Measurements from ENCODE around the gene SRSF2.
"Not testable (repeated sequence)": the region's sequence is repeated elsewhere in the genome, so short reads cannot be mapped to it uniquely, and the experiment has no call there.

Gene SRSF2

DNA sequence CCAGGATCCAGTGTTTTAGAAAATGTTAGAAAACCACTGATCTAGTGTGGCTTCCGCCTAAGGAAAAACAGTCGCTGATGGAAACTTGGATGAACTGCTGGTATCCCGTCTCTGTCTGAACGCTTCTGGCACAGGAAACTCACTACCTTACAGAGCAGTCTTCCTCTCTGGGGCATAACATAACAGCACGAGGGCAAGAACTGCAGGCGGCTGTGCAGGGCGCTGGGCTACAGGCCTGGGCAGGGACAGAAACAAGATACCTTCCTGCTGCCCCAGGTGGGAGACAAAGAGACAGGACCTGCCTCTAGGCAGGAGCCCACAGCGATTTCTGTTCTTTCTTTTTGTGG, 36.9 kb downstream of the SRSF2 start:
- DNase-seq, result no peak

DNA sequence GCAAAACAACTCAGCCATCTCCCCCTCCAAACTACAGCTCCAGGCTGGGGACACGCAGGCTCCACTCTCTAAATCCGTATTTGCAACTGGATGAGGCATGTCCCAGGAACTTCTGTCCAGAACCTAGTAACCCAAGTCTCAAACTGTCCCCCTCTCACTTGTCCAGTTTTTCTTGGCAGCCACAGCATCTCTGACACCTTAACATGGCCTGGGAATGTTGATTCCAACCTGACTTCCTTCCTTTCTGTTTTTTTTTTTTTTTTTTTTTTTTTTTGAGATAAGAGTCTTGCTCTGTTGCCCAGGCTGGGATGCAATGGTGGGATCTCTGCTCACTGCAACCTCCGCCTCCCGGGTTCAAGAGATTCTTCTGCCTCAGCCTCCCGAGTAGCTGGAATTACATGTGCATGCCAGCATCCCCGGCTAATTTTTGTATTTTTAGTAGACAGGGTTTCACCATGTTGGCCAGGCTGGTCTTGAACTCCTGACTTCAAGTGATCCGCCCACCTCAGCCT, 38.6 kb downstream of the SRSF2 start:
- not testable (repeated sequence) for DNase-seq

DNA sequence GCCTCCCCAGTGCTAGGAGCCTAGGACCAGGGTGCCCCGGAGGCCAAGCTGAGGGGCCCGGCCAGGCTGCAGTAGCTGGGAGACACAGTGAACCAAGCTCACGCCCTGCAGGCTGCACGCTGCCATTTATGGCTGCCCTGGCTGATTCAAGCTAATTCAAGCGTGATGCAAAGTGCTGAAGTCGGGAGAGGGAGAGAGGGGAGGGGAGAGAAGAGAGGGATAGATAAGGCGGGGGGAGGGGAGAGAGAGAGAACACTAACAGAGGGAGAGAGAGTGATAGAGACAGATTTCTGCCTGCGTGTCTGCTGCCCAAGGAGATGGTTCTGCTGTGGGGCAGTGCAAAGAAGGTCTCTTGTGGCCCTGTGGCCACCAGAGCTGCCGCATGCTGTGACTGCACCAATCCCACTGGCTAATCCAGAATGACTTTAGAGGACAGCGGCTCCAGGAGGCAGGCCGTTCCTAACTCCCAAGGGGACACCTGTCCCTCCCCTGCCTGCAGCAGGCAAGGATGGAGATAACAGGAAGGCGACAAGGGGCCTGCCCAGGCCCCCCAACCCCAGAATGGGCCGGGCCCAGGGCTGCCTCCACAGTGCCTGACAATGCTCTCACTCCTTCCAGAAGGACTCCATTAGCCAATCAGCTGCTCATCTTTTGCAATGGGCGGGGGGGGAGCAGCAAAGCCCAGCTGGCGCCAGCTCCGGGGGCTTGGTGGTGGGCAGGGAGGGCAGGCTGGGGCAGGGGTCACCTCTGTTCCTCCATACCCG, 39.2 kb downstream of the SRSF2 start:
- no peak for DNase-seq

DNA sequence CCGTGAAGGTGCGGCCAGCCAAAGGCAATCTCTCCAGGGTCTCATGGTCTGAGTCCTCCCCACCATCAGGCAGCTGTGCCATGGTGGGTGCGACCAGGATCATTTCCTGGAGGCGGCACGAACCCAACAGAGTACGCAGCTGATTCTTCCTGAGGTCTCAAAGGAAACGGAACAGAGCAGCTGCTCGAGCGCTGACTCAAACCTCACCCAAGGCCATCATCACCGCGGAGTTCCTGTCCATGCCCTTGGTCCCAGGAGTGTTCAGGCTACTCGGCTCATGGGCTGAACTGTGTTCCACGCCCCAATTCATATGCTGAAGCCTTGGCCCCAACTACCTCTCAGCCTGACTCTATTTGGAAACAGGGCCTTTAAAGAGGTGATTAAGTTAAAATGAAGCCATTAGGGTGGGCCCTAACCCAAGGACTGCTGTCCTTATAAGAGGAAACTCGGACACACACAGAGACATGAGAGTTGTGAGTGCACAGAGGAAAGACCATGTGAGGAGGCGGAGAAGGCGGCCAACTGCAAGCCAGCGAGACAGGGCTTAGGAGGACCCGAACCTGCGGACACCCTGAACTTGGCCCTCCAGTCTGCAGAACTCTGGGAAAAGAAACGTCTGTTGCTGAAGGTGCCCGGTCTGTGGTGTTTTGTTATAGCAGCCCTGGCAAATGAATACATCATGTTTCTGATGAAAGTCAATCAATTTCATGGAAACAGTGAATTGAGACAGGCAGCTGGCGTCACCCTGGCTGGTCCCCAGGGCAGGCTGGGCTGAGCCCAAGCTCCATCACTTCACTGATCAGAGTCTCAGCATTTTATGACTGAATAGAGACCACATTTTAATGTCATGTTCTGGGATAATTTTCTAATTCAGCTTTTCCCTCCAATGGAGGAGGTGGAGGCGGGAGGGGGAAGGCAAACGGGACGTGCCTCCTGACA, 40.1 kb downstream of the SRSF2 start:
- DNase-seq, result no peak

DNA sequence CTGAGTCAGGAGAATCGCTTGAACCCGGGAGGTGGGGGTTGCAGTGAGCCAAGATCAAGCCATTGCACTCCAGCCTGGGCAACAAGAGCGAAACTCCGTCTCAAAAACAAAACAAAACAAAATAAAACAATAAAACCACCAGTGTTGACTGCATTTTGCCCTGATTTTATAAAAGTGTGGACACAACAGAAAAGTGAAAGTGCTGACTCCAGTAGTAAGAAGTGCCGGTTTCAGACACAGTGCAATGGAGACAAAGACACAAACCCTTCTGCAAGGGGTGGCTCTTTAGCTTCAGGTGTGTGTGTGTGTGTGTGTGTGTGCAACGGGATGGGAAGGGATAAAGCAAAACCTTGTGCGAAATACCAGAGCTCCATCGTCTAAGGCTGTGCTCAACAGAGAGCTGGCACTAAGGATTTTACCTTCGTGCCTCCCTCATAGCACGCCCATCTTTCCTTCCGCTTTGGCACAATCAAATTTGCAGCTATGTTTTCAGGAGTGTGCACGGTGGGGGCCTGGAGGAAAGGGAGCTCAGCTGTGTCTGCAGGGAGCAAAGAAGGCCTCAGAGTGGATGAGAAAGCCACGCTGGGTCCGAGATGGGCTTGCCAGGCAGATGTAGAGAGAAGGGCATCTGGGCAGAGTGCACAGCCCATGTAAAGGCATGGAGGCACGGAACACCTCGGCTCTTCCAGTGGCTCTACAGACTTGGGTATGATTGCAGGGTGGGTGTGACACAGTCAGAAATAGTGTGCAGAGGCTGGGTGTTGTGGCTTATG, 41.9 kb downstream of the SRSF2 start:
- no peak for DNase-seq

DNA sequence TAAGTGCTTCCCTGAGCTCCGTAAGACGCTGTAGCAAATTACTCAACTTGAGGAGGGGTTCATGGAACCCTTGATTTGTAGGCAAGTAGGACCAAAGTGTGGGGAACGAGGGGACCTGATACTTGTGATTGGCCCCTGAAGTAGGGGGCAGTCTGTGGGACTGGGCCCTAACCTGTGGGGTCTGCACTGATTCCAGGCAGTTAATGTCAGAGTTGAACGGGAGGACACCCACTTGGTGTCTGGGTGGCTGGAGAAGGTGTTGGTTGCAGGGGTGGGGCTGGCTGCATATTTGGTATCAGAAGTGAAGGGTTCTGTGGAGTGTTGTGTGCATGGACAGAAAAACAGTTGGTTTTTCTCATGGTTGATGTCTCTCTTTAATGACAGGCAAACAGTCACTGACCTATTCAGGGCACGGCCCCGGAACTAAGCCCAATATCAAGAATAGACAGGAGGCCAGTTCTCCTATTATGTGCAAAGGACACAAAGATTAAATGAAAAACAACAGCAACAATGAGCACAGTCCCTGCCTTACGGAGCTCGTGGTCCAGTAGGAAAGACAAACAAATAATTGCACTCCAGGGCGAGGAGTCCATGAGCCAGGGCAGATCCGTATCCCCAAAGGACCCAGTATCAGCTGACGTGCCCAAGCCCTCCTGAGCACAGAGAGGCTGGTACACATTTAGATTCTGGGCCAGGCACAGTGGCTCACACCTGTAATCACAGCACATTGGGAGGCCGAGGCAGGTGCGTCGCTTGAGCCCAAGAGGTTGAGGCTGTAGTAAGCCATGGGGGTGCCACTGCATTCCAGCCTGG, 45.5 kb downstream of the SRSF2 start:
- DNase-seq, result no peak

DNA sequence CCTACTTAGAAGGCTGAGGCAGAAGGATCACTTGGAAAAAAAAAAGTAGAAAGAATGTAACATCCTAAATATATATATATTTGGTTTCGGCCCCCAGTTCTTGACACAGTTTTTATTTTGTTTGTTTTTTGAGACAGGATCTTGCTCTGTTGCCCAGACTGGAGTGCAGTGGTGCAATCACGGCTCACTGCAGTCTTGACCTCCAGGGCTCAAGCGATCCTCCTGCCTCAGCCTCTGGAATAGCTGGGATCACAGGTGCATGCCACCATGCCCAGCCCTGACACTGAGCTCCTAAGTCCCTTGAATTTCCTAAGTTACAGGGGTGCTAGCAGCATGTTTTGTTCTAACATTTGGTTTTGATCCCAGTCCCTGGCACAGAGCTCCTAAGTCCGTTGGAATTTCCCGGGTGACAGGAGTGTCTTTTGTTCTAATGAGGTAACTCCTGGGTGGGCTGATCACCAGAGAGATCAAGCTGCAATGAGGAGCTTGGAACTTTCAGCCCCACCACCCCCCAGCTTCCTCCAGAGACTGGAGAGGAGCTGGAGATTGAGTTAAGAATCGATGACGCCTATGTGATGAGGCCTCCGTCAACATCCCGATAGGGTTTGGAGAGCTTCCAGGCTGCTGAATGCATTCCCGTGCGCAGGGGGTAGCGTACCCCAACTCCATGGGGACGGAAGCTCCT, 46.4 kb downstream of the SRSF2 start:
- no peak for DNase-seq

DNA sequence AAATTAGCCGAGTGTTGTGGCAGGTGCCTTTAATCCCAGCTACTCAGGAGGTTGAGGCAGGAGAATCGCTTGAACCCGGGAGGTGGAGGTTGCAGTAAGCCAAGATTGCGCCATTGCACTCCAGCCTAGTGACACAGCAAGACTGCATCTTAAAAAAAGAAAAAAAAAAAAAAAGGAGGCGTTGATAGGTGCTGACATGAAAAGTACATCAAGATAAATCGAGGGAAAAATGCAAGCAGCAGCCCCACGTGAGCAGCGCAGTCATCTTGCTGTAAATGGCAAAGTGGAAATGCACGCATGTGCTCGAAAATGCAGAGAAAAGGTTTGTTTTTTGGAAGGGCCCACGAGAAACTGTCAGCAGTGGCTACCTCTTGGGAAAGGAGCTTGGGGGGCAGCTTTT, 47.3 kb downstream of the SRSF2 start:
- DNase-seq, result no peak

DNA sequence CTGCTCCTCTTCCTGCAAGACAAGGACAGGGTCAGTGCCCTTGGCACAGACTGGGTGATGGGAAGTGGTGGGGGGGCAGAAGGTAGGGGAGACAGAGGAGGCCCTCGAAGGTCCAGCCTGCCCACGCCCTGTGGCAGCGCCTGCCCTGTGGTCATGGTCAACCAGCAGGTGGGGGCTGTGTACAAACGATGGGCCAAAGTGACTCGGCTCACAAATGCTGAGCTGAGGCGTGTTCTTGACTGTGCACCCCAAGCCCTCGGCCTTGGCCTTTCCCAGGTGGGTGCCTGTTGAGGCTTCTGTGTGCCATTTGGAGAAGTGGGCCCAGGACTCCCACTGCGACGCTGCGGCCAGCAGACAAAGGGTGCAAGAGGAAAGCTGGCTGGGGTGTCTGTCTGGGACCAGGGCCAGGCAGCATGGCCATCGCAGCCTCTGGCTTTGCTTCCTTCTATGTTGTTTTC, 48.9 kb downstream of the SRSF2 start:
- DNase-seq, result no peak

DNA sequence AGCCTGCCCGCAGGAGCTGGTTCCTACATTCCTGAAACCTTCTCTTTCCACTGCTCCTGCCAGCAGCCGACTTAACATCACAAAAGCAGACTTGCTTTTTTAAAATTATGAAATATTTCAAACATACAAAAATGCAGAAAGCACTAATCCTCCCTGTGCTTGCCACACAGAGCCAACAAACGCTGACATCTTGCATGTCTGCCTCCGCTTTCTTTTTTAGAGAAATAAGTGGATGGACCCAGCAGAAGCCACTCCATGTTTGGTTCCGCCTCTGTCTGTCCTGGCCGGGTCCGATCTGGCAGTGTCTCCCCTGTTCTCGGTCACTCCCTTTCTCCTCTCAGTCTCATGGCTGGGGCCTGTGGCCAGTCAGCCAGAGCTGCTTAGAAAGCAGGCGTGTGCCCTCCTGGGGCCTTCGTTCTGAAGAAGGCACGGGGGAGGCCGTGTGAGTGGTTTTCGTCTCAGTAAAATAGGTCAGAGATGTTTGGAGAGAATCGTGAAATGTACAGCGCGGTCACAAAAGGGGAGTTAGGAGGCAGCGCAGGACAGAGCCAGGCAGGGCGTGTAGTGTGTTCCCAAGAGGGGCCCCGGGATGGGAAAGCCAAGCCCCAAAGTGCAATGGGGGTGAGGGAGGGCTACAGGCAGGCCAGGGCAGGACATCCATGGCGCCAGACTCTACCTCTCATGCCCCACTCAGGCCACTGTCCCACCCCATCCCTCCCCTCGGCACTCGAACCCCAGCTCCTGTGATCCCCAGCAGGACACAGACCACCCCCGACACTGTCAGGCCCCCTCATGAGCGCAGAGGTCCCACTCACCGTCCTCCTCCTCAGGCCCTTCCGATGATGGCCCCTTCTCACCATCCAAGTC, 49.6 kb downstream of the SRSF2 start:
- no peak for DNase-seq

DNA sequence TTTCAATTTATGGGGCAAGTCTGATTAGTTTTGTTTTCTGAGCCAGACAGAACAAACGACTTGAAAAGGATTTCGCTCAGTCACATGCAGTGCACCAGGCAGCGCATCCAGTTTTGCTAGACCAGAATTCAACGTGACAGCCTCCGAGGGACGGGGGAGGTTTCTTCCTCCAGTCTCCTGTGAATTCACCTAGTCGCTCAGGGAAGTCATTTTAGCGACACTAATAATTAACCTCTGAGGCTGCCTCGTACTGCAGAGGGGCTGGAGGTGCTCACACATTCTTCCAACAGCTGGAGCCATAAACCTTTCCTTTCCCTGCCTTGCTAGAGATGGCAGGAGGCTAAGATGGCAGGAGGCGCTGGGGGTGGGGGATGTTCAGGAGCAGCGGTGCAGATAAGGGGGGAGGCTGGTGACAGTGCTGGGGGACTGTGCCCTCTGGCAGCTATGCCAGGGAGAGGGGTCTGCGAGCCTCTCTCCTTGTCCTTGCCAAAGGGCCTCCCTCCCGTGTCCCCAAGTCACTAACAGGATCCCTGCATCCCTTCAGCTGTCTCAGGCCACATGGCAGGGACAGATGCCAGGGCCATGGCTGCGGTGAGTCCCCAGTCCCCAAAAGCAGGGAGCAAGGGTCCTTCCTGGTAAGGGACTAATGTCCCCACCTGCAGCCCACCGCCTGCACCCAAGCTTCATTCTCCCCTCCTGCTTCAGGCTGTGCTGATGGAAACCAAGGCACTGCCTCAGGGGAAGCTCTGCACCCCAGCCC, 50.4 kb downstream of the SRSF2 start:
- no peak for DNase-seq

DNA sequence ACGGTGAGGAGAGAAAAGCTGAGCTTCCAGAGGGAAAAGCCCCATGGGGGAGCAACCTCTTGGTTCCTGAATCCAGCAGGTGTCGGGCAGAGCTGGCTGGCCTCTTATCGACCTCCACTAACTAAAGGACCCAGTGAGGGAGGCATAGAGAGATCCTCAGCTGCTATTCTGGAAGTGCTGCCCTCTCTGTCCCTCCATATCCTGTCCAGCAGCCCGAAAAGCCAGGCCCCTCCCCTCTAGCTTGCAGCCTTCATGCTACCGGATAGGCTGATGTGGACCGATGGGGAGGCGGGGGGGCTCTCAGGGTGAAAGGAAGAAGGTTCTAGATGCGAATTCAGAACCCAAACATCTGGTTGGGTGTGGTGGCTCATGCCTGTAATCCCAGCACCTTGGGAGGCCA, 51.3 kb downstream of the SRSF2 start:
- DNase-seq, result no peak

DNA sequence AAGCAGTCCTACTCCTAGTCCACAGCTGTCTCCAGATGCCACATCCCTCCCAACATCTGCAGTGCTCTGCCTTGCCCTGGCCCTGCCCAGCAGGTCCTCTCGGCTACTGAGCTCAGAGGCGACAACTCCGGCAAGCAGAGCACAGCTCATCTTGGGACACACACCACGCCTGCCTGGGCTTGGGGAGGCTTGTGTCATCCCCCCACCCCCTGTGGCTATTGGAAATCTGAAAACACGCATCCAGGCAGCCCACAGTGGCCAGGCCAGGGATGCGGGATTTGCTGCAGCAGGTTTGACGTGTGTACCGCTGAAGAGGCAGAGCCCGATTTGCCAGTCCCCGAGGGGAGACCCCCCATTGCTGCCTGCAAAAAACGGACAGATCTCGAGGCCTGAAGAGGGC, 51.8 kb downstream of the SRSF2 start:
- no peak for DNase-seq

DNA sequence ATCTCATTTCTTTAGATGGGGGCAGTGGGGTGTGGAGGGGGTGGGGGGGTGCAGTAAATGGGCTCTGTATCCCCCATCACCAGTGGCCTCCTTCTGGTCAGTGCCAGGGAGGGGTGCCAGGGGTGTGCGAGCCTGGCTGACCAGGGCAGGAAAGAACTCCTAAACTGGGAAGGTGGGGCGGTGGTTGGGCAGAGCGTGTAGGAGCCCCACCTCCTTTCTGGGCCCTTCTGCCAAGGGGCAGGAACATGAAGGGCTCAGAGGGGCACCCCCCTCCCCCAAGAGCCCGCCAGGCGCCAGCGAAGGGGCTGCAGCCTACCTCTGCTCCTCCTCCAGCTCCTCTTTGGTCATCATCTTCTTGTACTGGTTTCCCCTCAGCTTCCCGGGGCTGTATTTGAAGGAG, 52.4 kb downstream of the SRSF2 start:
- no peak for DNase-seq
